Panc1 (cell line): ENCODE data around the gene CANT1. TPM values are rescaled to one million over a fixed set of nuclear protein-coding genes. Genes with fewer than 3 reads are reported as not detected.

ENCODE experiments used
- ATAC-seq: fragments of 200-7000 bp; cut with Tn5 transposase; 2 replicates; pipeline ENCODE4 v1.9.1; 2020; ENCODE audit warnings: mild to moderate bottlenecking, moderate library complexity
- BruUV-seq: library from RNA; stranded (reverse); fragments of 400-500 nt; replicated peaks from 2 replicates; lab custom pipeline; 2021; lab: Mats Ljungman, UMichigan
- CTCF ChIA-PET: fragments of 300-600 bp; sonication (Branson Sonifier 250); formaldehyde crosslinking; loops from one replicate; lab custom pipeline; 2022; ENCODE audit warnings: antibody characterized with exemption; lab: Charles Lee
- POLR2A ChIA-PET: fragments of 300-600 bp; sonication (Branson Sonifier 250); formaldehyde crosslinking; loops from one replicate; lab custom pipeline; 2022; ENCODE audit warnings: antibody characterized with exemption; lab: Charles Lee
- DNase-seq: peaks from one replicate; pipeline ENCODE4 v3.0.0-alpha.2; 2010; ENCODE audit warnings: low read depth, low spot score
- H3K27ac ChIP-seq: 2 replicates; pipeline ENCODE4 v1.5.1; 2011; ENCODE audit warnings: mild to moderate bottlenecking, low read length, inconsistent platforms
- H3K27me3 ChIP-seq: fragments of 200-500 bp; sonication (Bioruptor generic); 2 replicates; pipeline ENCODE4 v1.6.0; 2014; ENCODE audit warnings: low read length, inconsistent platforms; ENCODE audit not compliant: control insufficient read depth, insufficient read depth
- H3K36me3 ChIP-seq: fragments of 200-500 bp; sonication (Bioruptor generic); 2 replicates; pipeline ENCODE4 v1.5.1; 2014; ENCODE audit warnings: inconsistent platforms, mild to moderate bottlenecking, low read length, moderate library complexity; ENCODE audit not compliant: control insufficient read depth, insufficient read depth
- H3K4me1 ChIP-seq: 2 replicates; pipeline ENCODE4 v1.5.1; 2011; ENCODE audit warnings: inconsistent platforms, mild to moderate bottlenecking, low read length, moderate library complexity; ENCODE audit not compliant: control insufficient read depth, insufficient read depth
- H3K4me3 ChIP-seq, 2 experiments: 2 replicates each; pipeline ENCODE4 v1.5.1; 2011 to 2012; ENCODE audit warnings: low read depth in 2 of 2, low read length in 2 of 2, mild to moderate bottlenecking in 2 of 2, inconsistent platforms in 1 of 2, moderate library complexity in 1 of 2
- H3K9me3 ChIP-seq: fragments of 200-500 bp; sonication (Bioruptor generic); 2 replicates; pipeline ENCODE4 v1.5.1; 2014; ENCODE audit warnings: low read depth, mild to moderate bottlenecking, inconsistent platforms, low read length, moderate library complexity; ENCODE audit not compliant: control insufficient read depth, insufficient read depth
- CTCF ChIP-seq: fragments of 450-650 bp; IDR thresholded peaks from 2 replicates; pipeline ENCODE4 v1.5.1; 2017; ENCODE audit warnings: mild to moderate bottlenecking
- POLR2AphosphoS5 ChIP-seq: IDR thresholded peaks from 2 replicates; pipeline ENCODE4 v1.6.1; 2012; ENCODE audit warnings: mild to moderate bottlenecking, low read depth, low read length, moderate library complexity
- REST ChIP-seq, 2 experiments: IDR thresholded peaks; 2 replicates each; pipeline ENCODE4 v1.6.1; 2011 to 2012; ENCODE audit warnings: low read depth in 2 of 2, control low read depth in 1 of 2, low read length in 1 of 2, mild to moderate bottlenecking in 1 of 2, moderate library complexity in 1 of 2; ENCODE audit not compliant: insufficient read depth in 1 of 2
- SIN3A ChIP-seq: IDR thresholded peaks from 2 replicates; pipeline ENCODE4 v1.6.1; 2012; ENCODE audit warnings: low read depth, mild to moderate bottlenecking, low read length, moderate library complexity, borderline replicate concordance; ENCODE audit not compliant: insufficient read depth
- TCF7L2 ChIP-seq: IDR thresholded peaks from 2 replicates; pipeline ENCODE4 v1.6.1; 2011; ENCODE audit warnings: mild to moderate bottlenecking, low read depth, low read length, inconsistent platforms
- in situ Hi-C: cut with HindIII; loops from 2 replicates; pipeline ENCODE4 v1.10.0; 2016; ENCODE audit warnings: low sequenced_read_pairs, low pct_unique_long_range_greater_than_20kb
- intact Hi-C: fragments of 100-400 bp; cut with micrococcal nuclease; formaldehyde crosslinking; loops from one replicate; pipeline ENCODE4 v1.10.0; 2022; ENCODE audit not compliant: unreplicated experiment
- total RNA-seq: library from RNA; stranded (reverse); gene quantifications from one replicate; pipeline ENCODE4 v1.2.1, GENCODE V29; 2021; ENCODE audit not compliant: unreplicated experiment

CANT1 gene
- total RNA-seq, 1 experiment from 2014 or later, result 160 TPM

GRCh38 chr17:79014158-79014758 is 4.7 kb upstream of the CANT1 start:
- H3K27ac ChIP-seq, result no peak overlapping the region
- no TSS peak for BruUV-seq
- POLR2A ChIA-PET, result no interaction called here
- CTCF ChIA-PET, result no interaction called here
- DNase-seq (no peak), ATAC-seq (no peak)
- no peak for TF ChIP-seq TCF7L2
- TF ChIP-seq REST (IDR thresholded peaks at IDR 0.05; ENCODE audit: insufficient read depth in 1 of 2, low read depth in 2 of 2, low read length in 1 of 2), result no peak
- TF ChIP-seq POLR2AphosphoS5, result no peak
- TF ChIP-seq SIN3A, result no peak
- TF ChIP-seq CTCF, result no peak
- H3K4me1 ChIP-seq, result peaks cover 5% of the 10 kb centered on the region
- H3K36me3 ChIP-seq, result peaks cover 1% of the 10 kb centered on the region; the same call in 1 of the 2 replicates
- intact Hi-C loops, result no loop called here
- in situ Hi-C loops, result no loop called here
- H3K4me3 ChIP-seq, result no peak overlapping the region
- H3K9me3 ChIP-seq, result peaks cover 17% of the 10 kb centered on the region; the same call in 1 of the 2 replicates
- H3K27me3 ChIP-seq, result no peaks in the 10 kb centered on the region

- H3K4me3 ChIP-seq, result no peak overlapping the region
- no TSS peak for BruUV-seq
- TF ChIP-seq REST (IDR thresholded peaks at IDR 0.05; ENCODE audit: insufficient read depth in 1 of 2, low read depth in 2 of 2, low read length in 1 of 2) (no peak), CTCF (no peak), SIN3A (no peak), TCF7L2 (no peak), POLR2AphosphoS5 (no peak)
- peaks cover 18% of the 10 kb centered on the region for H3K4me1 ChIP-seq
- no peaks in the 10 kb centered on the region for H3K27me3 ChIP-seq
- no peak overlapping the region for H3K27ac ChIP-seq
- ChIA-PET CTCF (no interaction called here), POLR2A (no interaction called here)
- H3K9me3 ChIP-seq, result peaks cover 17% of the 10 kb centered on the region; the same call in 1 of the 2 replicates
- H3K36me3 ChIP-seq, result peaks cover 9% of the 10 kb centered on the region; the same call in 1 of the 2 replicates
- in situ Hi-C loops (no loop called here), intact Hi-C loops (no loop called here)
- ATAC-seq (no peak), DNase-seq (no peak)
Observed at GRCh38 chr17:79012563-79013134, 3.1 kb upstream of the CANT1 start.
